ENCODE measurements around the gene PPP3CA.

Gene PPP3CA

DNA sequence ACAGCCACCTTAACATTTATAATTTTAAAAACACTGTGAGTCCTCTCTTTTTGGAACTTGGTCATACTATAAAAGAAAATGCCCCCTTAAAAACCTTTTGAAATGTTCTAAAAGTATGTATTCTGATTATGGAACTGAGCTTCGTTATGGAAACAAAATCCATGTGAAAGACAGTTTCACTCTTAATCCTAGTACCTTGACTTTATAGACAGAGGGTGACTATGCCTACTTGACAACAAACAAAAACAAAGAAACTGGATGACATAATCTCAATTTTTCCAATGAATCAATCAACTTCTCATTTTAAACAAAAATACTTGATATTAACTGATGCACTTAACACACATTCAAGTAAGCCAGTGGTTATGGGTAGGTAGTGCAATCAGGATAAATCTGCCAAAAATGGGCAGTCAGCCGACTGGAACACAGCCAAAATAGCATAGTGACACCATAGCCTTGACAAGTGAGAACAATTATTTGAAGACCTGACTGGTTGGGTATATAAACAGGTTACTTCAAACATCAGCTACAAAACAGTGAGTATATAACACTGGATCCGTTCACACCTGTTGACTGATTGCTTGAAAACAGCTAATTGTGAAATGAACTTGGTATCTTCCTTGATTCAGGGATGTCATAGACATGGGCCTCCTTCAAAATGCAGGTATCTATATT, 265.5 kb downstream of the PPP3CA start:
- no peak for DNase-seq

DNA sequence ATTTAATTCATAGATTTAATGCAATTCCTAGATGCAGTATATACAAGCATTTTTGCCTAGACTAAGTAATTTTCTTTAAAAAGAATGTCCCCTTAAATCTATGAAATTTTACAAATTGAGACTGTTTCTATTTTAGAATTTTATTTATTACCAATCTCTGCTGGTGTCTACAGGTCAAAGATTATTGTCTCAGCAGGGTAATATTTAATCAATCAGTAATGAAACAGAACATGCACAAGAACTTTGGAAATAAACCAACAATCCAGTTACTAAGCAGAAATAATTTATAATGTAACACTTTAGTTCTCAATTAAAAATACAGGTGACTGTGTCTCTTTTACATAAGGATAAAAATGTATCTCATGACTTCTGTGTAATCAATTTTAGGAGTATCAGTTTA, 266.2 kb downstream of the PPP3CA start:
- no peak for DNase-seq

- DNase-seq, result no peak
Observed at GRCh38 chr4:101078950-101079349, 268.4 kb downstream of the PPP3CA start.

- DNase-seq, result no peak
Observed at GRCh38 chr4:101076032-101076431, 271.3 kb downstream of the PPP3CA start.

DNA sequence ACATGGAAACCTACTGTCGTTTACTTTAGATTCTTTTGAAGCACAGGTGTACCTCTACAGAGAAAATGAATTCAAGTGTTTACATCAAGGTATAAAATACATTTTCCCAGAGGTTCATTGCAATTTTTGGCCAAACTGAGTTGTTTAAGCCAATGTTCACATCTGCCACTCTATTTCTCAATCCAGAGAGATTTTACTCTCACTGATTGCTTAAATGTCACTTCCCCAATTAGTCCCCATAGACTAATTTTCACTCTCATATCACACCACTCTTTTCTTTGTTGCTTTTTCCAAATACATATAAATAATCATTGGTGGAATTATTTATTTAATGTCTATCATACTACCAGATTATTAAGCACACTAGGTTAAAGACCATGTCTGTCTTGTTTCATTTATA, 271.8 kb downstream of the PPP3CA start:
- no peak for DNase-seq

DNA sequence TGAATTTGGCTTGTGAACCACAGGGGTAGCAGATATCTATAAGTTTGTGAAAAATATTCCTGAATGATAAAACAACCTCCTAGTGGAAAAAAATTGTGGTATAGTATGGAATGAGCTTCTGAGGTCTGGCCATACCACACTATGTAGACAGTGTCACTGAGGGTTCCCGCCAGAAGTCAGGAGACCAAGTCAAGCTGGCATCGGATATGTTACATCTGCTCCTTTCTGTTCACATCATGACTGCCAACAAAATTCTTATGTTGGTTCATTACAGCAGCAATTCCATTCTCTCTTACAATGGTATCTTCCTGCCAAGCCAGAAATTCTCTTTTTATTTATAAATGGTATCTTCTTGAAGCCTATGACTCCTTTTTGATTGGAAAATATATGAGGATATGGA, 273.0 kb downstream of the PPP3CA start:
- no peak for DNase-seq

DNA sequence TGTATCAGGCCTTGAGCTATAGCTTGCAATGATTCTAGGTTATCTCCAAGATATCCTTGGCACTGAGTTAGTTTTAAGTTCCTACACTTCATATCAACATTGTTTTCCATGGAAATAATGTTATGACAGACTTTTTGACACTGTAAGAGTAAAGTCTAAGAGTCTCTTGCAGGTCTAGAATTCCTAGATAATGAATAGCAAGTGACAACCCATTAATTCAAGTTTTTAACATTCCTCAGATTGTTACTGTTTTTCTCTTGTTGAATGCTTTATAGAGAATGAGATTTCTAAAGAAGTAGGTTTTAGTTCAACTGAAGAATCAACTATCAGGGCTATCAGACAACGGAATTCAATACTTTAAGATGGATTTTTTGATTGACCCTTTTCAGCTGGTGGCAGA, 276.1 kb downstream of the PPP3CA start:
- DNase-seq, result no peak

DNA sequence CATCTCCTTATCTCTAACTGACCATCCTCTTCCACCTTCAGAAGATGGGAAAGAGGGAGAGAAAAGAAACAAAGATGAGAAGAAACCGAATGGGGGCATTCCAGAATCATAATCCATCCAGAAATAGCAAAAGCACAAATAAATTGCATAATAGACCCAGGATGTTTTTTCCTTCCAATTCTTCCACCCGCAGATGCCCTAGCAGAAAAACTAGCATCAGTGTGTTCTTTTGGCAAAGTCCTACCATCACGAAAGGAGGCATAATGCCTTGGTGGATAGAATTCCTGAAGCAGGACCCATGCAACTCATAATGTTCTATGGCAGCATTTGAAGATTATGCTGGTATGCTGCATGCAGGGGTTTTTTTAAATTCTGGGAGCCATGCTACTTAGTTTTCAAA, 279.2 kb downstream of the PPP3CA start:
- DNase-seq, result no peak

- no peak for DNase-seq
Observed at GRCh38 chr4:101067383-101067782, 279.9 kb downstream of the PPP3CA start.

GRCh38 chr4:101066626-101067170, 280.6 kb downstream of the PPP3CA start:
- DNase-seq, result no peak

GRCh38 chr4:101065935-101066485, 281.3 kb downstream of the PPP3CA start:
- no peak for DNase-seq

DNA sequence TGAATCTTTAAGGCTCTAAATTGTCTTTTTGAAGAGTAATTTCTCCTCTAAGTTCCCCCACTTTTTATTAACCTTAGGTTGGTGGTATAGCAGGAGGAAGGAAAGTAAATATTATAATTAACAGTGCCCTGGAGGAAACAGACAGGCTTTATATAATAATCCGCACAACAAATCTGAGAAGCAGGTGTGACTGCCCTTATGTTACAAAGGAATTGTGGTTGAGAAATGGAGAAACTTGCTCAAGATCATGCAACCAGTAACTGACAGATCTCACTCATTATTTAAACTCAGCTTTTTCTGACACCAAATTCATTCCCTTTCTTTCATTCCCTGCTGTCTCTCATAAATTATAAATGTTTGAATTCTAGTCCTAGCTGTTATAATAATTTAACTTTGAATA, 282.0 kb downstream of the PPP3CA start:
- no peak for DNase-seq

DNA sequence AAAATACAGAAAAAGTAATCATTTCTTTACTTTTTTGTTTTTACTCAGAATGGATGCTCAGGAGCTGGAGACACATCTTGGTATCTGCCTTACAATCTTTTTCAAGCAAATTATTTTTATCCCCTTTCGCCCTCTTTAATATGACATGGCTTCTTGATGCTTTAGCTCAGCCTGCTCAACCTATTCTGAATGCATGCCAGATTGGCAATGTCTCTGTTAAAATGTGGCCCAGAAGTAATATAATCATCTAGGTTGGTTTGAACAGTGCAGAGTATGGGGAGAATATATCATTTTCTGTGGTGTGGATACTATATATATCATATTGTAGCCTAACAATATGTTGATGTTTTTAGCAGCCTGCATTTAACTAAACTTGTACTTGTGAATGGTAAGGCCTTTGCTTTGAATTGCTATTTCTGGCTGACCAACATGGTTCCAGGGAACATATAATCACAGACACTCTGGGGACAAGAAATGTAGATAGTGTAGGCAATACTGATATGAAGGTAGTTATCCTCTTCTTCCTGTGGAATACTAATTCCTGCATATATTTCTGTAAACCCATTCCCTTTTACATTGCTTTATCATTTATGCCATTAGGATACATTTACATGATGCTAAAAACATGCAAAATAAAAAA, 282.7 kb downstream of the PPP3CA start:
- no peak for DNase-seq

DNA sequence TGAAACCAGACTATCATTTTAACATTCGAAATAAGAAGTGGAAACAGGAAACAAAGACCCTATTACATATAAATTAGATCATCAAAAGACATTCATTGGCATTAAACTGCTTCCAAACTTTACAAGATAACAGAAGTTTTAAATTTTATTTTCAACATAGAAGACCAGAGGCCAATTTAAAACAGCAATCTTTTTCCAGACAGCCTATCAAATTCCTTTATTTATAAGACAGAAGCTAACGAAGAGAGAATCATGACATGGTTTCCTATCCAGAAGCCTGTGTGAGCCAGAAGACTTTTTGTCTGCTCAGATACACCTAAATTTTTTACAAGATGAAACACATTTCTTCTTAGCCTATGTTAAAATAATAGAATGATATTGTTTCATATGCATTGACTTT, 291.9 kb downstream of the PPP3CA start:
- DNase-seq, result no peak

GRCh38 chr4:101050837-101051205, 296.5 kb downstream of the PPP3CA start:
- no peak for DNase-seq

DNA sequence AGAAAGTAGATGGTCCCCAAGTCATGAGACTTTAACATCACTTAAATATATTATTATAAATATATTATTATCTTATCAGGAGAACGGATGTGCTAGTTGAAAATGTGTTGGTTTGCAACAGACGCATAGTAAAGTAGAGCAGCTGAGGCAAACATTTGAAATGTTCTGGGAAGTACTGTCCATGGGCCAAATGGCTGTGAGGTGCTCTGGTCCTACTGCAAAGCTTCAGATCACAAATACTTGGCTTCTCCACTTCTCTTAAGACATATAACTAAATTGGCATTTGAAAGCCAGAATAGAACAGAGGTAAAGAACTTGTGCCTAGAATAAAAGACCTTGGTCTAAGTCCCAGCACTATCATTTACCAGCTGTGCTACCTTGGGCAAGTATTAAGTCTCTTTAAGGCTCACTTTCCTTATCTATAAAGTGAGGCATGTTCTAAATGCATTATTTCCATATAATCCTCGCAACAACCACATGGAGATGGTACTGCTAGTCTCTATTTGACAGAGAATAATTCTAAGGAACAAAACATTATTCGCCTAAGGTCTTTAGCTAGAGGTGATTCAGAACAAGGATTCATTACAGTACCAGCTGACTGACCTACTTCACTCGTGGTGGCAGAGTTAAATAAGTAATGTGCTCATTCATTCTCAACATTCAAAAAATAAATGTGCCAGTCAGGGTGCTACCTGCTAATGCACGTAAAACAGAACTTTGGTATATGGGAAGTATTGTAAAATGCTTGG, 297.1 kb downstream of the PPP3CA start:
- DNase-seq, result no peak

GRCh38 chr4:101049549-101050001, 297.8 kb downstream of the PPP3CA start:
- no peak for DNase-seq

- DNase-seq, result no peak
Observed at GRCh38 chr4:101044766-101045165, 302.6 kb downstream of the PPP3CA start.

DNA sequence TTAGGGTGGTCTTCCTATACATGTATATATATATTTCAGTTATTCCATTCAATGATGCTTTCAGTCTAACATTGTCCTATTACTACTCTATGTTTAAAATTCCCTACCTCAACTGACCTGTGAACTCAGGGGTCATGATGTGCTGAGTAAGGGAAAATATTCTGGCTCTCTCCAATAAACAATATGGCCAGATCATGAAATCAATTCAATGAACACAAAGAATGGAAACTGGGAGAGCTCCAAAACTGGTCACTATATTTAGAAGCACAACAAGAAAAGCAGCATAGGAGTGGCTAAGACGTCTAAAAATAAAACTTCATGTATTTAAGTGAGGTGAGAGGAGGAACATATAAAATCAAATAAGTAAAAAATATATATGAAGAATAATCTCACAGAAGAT, 304.5 kb downstream of the PPP3CA start:
- no peak for DNase-seq

DNA sequence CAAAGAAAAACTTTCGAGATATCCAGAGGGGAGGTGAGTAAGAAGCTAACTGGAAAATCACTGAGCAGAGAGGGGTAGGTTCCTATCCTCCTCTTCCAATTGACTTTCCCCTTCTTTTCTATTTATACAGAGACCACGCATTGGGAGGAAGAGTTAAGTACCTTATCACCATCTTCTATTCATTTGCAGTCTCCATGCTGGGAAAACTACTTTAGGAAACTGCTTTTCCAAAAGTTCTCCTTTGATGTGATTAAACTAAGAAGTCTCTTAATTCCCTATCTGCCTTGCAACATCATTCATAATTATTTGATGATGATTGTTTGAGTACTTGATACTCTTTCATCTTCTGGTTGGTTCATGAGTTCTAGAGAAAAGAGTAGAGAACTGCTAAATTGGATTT, 306.6 kb downstream of the PPP3CA start:
- no peak for DNase-seq

GRCh38 chr4:101039367-101039766, 308.0 kb downstream of the PPP3CA start:
- DNase-seq, result no peak

DNA sequence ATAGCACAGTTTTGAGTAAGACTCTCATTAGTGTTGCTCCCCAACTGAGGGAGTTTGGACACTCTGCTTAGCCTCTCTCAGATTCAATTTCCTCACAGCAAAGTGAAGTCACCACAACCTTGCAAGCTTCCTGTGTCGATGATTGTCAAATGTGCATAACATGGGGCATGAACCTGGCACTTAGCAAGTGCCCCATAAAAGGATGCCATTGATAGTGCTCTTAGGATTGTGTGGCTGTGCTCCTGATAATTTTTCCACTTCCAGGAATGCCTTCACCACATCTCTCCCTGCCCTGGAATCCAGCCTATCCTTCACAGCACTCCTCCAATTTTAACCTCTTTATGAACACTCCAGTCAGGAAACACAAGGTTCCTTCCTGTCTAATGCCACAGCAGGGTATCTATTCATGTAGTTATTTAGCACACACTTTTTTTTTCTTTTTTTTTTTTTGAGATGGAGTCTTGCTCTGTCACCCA, 309.4 kb downstream of the PPP3CA start:
- no peak for DNase-seq

DNA sequence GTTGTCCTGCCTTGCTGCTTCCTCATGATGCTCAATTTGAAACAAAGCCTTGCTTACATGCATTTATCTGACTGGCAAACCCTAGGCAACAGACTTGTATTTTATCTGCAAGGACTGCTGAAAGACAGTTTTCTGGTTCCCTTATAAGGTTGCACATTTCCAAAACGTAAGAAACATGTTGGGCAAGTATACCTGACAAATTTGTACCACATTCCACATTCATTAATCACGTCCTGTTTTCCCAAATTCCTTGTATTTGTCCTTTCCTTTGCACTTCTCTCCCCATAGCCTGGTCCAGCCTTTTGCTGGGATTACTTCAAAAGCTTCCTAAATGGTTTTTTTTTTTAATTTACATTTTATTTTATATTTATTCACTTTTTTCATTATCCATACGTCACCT, 310.1 kb downstream of the PPP3CA start:
- no peak for DNase-seq

- DNase-seq, result no peak
Observed at GRCh38 chr4:101035487-101035886, 311.8 kb downstream of the PPP3CA start.

Data from NCI-H510A treated with DMSO at 0.1 percent for 48 hours (cell line).